GM12873 (cell line): ENCODE results near the gene PTPRH.

Experiments used
- TF ChIP-seq, protein P1 (sequence below): IDR thresholded peaks from 2 replicates; pipeline ENCODE4 v1.5.1; 2012; ENCODE audit warnings: low read depth, mild to moderate bottlenecking, moderate library complexity, low read length, control low read depth; ENCODE audit not compliant: insufficient read depth; ENCODE audit errors: missing control alignments

Gene PTPRH

DNA sequence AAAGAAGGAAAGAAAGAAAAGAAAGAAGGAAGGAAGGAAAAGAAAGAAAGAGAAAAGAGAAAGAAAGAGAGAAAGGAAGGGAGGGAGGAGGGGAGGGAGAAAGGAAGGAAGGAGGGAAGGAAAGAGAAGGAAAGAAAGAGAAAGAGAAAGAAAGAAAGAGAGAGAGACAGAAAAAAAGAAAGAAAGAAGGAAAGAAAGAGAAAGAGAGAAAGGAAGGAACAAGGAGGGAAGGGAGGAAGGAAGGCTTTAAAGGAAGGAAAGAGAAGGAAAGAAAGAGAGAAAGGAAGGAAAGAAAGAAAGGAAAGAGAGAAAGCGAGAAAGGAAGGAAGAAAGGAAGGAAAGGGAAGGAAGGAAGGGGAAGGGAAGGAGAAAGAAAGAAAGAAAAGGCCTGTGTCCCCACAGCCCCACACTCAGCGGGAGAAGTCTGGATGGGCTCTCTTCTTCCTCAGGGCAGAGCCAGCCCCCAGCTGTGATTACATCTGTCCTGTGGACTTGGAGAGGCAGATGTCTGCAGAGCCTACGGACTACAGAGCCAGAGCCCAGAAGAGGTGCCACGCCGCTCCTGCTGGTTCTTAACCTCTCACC lies 9.6 kb downstream of the PTPRH start:
- TF ChIP-seq, protein P1, sequence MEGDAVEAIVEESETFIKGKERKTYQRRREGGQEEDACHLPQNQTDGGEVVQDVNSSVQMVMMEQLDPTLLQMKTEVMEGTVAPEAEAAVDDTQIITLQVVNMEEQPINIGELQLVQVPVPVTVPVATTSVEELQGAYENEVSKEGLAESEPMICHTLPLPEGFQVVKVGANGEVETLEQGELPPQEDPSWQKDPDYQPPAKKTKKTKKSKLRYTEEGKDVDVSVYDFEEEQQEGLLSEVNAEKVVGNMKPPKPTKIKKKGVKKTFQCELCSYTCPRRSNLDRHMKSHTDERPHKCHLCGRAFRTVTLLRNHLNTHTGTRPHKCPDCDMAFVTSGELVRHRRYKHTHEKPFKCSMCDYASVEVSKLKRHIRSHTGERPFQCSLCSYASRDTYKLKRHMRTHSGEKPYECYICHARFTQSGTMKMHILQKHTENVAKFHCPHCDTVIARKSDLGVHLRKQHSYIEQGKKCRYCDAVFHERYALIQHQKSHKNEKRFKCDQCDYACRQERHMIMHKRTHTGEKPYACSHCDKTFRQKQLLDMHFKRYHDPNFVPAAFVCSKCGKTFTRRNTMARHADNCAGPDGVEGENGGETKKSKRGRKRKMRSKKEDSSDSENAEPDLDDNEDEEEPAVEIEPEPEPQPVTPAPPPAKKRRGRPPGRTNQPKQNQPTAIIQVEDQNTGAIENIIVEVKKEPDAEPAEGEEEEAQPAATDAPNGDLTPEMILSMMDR: no peak

GRCh38 chr19:55198651-55199050 lies 10.7 kb downstream of the PTPRH start:
- TF ChIP-seq, protein P1: no peak

- TF ChIP-seq, protein P1: no peak
Measured at GRCh38 chr19:55197528-55197927, 11.8 kb downstream of the PTPRH start.

DNA sequence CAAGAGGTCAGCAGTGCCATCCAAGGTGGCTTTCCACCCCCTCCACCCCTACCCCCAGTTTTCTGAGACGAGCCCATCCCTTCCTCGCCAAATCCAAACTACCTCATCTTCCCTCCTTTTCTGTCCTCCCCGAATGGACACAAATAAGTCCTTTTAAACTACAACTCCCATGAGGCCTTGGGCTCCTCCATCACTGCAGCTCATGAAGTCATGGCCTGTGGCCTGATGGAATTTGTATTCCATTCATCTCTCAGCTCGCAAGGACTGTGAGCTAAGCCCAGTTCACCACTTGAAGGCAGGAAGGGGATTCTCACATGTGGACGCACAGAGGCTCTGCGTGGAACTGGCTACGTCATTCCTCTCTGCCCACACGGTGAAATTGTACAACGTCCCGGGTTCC lies 12.5 kb downstream of the PTPRH start:
- TF ChIP-seq, protein P1: no peak

- TF ChIP-seq, protein P1: no peak
Measured at GRCh38 chr19:55193481-55193880, 15.8 kb downstream of the PTPRH start.

DNA sequence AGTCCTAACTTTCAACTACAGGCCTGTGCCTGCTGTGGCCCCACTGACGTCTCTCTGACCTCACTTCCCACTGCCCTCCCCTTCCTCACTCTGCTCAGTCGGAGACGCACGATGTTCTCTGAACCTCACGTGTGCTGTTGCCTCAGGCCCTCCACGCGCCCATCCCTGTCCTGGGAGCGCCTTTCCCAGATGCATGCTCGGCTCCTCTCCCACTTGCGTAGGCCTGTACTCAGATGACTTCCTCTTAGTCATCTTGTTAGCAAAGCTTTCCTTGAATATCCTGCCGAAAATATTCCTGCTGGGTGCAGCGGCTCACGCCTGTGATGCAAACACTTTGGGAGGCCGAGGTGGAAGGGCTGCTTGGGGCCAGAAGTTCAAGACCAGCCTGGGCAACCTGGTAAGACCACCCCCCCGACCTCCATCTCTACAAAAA lies 19.9 kb downstream of the PTPRH start:
- TF ChIP-seq, protein P1: no peak

DNA sequence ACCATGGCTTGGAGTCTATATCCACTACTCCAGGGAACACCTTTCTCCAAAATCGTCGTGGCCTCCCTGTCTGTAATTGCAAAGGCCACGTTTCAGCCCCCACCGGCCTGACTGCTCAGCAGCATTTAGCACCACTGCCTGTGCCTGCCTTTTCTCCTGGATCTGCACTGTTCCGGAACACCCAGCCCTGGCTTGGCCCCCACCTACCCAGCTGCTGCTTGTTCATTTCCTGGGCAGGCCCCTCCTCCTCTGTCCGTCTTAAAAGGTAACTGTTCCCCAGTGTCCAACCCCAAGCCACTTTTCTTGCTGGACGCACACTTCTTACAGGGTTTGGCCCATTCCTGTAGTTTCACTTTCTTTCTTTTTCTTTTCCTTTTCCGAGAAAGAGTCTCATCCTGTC lies 20.7 kb downstream of the PTPRH start:
- TF ChIP-seq, protein P1: no peak
